ENCODE measurements around the gene MAFB.

The MAFB gene

GRCh38 chr20:40703975-40704530 lies 15.0 kb upstream of the MAFB start:
- no peak for DNase-seq (ENCODE audit: low read depth)

GRCh38 chr20:40702504-40702903 lies 13.5 kb upstream of the MAFB start:
- peak; percentile 25 for DNase-seq (ENCODE audit: low read depth)

GRCh38 chr20:40698744-40699143 lies 9.7 kb upstream of the MAFB start:
- DNase-seq (ENCODE audit: low read depth), result no peak

- DNase-seq (ENCODE audit: low read depth), result no peak
Observed at GRCh38 chr20:40698281-40698680, 9.2 kb upstream of the MAFB start.

- no peak for DNase-seq (ENCODE audit: low read depth)
Observed at GRCh38 chr20:40697541-40697940, 8.5 kb upstream of the MAFB start.

GRCh38 chr20:40695214-40695613 lies 6.2 kb upstream of the MAFB start:
- DNase-seq (ENCODE audit: low read depth), result no peak

GRCh38 chr20:40694246-40694645 lies 5.2 kb upstream of the MAFB start:
- no peak for DNase-seq (ENCODE audit: low read depth)

- no peak for DNase-seq (ENCODE audit: low read depth)
Observed at GRCh38 chr20:40692240-40693011, 3.4 kb upstream of the MAFB start.

- no peak for DNase-seq (ENCODE audit: low read depth)
Observed at GRCh38 chr20:40691566-40692239, 2.7 kb upstream of the MAFB start.

- DNase-seq (ENCODE audit: low read depth), result no peak
Observed at GRCh38 chr20:40690836-40691565, 2.0 kb upstream of the MAFB start.

GRCh38 chr20:40689943-40690835 lies 1.2 kb upstream of the MAFB start:
- peak; percentile 85 for DNase-seq (ENCODE audit: low read depth)

- no peak for DNase-seq (ENCODE audit: low read depth)
Observed at GRCh38 chr20:40688129-40689099, 622 bp downstream of the MAFB start.

GRCh38 chr20:40687384-40688128 lies 1.5 kb downstream of the MAFB start:
- peak; percentile 8 for DNase-seq (ENCODE audit: low read depth)

- DNase-seq (ENCODE audit: low read depth), result no peak
Observed at GRCh38 chr20:40686893-40687292, 2.1 kb downstream of the MAFB start.

- no peak for DNase-seq (ENCODE audit: low read depth)
Observed at GRCh38 chr20:40686434-40686882, 2.6 kb downstream of the MAFB start.

- DNase-seq (ENCODE audit: low read depth), result no peak
Observed at GRCh38 chr20:40685349-40685748, 3.7 kb downstream of the MAFB start.

- DNase-seq (ENCODE audit: low read depth), result no peak
Observed at GRCh38 chr20:40683894-40684268, 5.2 kb downstream of the MAFB start.

- DNase-seq (ENCODE audit: low read depth), result peak; percentile 29
Observed at GRCh38 chr20:40683221-40683893, 5.7 kb downstream of the MAFB start.

Data from ELR (cell line).